ENCODE data around the gene COPG1.
"Not testable (repeated sequence)": the region's sequence is repeated elsewhere in the genome, so short reads cannot be mapped to it uniquely, and the experiment has no call there.

The COPG1 gene

GRCh38 chr3:129249284-129250065 is at the start of gene COPG1:
Gene COPG1, plus strand, starts transcription at chr3:129249606. Its CDS starts 104 bp downstream, at chr3:129249710.
- peak; percentile 90 for DNase-seq (ENCODE audit: low spot score)

- DNase-seq (ENCODE audit: low spot score) = no peak
These were observed 44.9 kb upstream of the COPG1 start for GRCh38 chr3:129204473-129204872.

DNA sequence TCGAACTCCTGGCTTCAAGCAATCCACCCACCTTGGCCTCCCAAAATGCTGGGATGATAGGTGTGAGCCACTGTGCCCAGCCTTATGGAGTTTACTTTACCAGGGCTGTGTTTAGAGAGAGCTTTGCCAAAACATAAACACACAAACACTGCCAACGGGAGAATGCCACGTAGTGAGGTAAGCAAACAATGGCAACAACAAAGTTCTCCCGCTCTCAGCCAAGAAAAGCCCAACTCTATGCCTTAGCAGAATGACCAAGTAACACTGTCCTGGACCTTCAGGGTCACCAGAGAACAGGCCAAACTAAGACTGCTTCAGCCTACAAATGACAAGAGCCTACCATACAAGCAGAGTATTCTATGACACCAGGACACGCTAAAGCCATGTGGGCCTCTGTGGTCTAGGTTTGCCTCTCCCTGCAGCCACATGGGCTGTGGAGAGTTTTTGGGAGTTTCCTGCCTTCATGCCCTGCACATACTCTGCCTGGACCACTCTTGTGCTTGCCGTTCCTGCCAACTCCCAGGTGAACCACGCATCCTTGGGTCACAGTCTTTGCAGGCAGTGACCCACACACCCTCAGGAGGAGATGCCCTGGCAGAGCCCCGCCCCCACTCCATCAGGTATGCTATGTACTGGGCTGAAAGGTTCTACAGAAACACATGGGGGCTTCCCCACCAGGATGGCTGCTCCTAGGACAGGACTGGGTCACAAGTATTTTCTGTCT is 44.1 kb upstream of the COPG1 start:
- no peak for DNase-seq (ENCODE audit: low spot score)

DNA sequence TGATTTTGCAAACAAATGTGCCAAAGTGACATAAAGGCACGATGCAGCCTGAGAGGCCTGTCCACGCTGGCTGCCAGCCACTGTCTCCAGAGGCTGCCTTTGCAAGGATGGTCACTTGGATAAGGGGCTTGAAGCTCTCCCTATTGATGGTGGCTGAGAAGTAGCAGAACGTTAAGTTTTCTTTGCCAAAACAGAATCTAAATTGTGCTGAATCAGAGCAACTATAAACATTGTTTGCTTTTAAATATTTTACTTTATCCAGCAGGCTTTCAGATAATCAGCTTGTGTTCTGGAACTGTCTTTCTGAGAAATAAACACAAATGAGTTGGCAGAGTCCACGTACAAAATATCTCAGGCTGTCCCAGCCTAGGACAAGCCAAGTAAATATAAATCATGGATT is 41.9 kb upstream of the COPG1 start:
- DNase-seq (ENCODE audit: low spot score) = no peak

GRCh38 chr3:129211345-129211744 is 38.1 kb upstream of the COPG1 start:
- no peak for DNase-seq (ENCODE audit: low spot score)

DNA sequence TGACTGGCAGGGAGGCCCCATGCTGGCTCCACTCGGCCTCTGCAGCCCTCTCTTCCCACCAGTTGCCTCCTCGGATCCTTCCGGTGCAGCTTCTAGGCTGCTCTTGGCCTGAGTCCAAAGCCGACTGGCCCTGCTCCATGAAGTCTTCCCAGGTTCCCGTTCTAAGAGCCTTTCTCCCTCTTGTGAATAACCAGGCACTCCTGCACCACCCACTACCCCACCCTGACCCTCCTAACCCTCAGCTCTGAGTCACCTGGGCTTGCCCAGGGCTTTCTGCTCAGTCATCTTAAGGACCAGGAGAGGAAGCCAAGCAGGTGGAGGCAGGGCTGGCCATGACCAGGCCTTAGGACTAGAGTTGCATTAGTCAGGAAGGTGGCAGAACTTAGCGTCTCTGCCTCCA is 37.6 kb upstream of the COPG1 start:
- DNase-seq (ENCODE audit: low spot score) = peak; percentile 99

GRCh38 chr3:129213238-129213637 is 36.2 kb upstream of the COPG1 start:
- no peak for DNase-seq (ENCODE audit: low spot score)

GRCh38 chr3:129218742-129219141 is 30.7 kb upstream of the COPG1 start:
- no peak for DNase-seq (ENCODE audit: low spot score)

DNA sequence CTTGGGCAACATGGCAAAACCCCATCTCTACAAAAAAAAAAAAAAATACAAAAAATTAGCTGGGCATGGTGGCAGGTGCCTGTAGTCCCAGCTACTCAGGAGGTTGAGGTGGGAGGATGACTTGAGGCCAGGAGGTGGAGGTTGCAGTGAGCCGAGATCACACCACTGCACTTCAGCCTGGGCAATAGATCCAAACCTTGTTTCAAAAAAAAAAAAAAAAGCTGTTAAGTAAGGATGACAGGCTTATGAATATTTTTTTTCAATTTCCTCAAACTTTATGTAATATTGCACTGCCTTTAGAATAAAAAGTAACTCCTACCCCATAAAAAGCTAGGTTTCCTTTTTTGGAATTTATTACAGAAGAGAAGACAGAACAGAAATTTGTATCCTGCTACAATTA is 25.0 kb upstream of the COPG1 start:
- DNase-seq (ENCODE audit: low spot score) = not testable (repeated sequence)

DNA sequence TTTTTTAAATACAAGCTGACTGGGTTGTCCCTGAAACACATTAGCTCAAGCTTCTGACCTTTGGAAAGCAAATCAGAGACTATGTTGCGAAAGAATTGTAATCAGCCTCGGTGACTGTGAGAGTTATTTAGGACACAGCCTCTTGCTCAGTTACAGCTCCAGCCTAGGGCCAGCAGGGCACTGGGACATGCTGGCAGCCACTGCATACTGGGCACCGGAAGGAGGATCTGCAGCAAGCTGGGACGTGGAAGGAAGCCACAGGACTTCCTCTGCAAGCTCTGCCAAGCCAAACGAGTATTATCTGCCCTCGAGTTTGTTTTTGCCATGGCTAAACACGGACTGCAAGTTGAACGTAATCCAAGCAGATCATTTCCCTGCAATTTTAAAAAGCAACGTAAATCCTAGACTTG is 24.4 kb upstream of the COPG1 start:
- DNase-seq (ENCODE audit: low spot score) = peak; percentile 73

GRCh38 chr3:129226374-129226773 is 23.0 kb upstream of the COPG1 start:
- DNase-seq (ENCODE audit: low spot score) = peak; percentile 55

GRCh38 chr3:129228891-129229585 is 20.4 kb upstream of the COPG1 start:
- DNase-seq (ENCODE audit: low spot score) = peak; percentile 72

DNA sequence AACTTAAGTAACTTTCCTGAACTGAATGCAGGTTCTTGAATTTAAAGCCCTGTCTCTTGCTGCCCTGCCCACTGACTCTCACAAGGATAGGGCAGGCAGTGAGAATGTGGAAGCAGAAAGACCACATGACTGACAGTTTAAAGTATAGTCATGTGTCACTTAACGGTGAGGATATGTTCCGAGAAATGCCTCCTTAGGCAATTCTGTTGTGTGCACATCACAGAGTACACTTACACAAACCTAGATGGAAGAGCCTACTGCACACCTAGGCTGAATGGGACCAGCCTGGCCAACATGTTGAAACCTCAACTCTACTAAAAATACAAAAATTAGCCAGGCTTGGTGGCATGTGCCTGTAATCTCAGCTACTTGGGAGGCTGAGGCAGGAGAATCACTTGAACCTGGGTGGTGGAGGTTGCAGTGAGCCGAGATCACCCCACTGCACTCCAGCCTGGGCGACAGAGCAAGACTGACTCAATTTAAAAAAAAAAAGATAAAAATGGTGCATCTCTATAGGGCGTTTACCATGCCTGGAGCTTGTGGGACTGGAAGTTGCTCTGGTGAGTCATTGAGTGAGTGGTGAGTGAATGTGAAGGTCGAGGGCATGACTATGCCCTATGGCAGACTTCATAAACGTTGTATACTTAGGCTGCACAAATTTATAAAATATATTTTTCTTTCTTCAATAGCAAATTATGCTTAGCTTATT is 18.9 kb upstream of the COPG1 start:
- DNase-seq (ENCODE audit: low spot score) = peak; percentile 77

DNA sequence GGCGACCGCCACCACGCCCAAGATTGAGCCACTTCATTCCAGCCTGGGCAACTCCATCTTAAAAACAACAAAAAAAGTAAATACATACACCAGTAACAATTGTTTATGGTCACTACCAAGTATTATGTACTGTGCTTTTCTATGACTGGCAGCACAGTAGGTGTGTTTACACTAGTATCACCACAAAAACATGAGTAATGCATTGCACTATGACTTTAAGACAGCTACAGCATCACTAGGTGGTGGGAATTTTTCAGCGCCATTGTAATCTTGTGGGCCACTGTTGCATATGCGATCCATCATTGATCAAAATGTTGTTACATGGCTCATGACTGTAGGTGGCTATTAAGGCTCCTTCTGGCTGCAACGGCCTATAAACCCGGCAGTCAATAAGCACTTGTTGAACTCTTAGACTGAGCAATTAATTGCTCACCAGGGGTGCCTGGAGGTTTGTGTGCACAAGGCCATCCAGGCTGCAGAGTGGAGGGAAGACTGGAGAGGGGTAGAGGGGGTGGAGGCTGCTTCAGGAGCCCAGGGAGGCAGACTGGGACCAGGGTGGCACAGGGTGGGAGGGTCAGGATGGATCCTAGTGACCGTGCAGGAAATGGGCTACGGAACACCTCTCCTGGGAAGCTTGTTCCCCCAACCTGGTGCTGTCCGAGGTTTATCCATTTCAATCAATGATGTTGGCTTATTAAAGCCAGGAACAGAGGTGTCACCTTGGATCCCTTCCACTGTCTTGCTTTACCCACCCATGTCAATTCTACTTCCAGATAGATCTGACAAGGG is 17.9 kb upstream of the COPG1 start:
- no peak for DNase-seq (ENCODE audit: low spot score)

- DNase-seq (ENCODE audit: low spot score) = no peak
These were observed 15.9 kb upstream of the COPG1 start for GRCh38 chr3:129233538-129233937.

DNA sequence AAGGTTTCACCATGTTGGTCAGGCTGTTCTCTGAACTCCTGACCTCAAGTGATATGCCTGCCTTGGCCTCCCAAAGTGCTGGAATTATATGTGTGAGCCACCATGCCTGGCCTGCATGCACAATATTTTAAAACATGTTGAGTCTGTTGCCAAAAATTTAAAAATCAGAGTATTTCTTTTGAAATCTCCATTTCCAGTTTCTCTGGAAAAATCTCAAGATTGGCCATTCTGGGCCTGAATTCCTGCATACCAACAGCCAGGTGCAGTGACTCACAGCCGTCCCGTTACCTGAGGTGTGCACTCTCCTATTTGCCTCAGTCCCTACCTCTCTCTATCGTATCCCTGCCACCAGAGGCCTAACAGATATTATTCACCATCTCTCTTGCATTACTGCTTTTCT is 15.0 kb upstream of the COPG1 start:
- DNase-seq (ENCODE audit: low spot score) = no peak

DNA sequence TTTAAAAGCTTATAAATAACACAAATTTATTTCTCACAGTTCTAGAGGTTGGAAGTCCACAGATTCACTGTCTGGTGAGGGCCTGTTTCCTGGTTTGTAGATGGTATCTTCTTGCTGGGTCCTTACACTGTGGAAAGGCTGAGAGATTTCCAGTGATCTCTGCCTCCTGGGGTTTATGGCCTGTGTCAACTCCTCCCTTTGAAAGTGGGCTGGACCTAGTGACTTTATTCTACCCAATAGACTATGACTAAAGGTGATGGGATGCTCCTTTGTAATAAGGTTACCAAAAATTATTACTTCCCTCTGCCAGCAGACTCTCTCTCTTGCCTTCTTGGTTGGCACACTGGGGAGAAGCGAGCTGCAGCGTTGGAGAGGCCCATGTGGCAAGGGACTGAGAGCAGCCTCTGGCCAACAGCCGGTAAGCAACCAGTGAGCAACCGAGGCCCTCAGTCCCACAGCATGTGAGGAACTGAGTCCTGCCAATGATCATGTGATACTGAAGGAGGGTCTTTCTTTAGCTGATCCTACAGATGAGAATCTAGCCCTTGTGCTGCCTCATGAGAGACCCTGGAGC is 14.0 kb upstream of the COPG1 start:
- no peak for DNase-seq (ENCODE audit: low spot score)

DNA sequence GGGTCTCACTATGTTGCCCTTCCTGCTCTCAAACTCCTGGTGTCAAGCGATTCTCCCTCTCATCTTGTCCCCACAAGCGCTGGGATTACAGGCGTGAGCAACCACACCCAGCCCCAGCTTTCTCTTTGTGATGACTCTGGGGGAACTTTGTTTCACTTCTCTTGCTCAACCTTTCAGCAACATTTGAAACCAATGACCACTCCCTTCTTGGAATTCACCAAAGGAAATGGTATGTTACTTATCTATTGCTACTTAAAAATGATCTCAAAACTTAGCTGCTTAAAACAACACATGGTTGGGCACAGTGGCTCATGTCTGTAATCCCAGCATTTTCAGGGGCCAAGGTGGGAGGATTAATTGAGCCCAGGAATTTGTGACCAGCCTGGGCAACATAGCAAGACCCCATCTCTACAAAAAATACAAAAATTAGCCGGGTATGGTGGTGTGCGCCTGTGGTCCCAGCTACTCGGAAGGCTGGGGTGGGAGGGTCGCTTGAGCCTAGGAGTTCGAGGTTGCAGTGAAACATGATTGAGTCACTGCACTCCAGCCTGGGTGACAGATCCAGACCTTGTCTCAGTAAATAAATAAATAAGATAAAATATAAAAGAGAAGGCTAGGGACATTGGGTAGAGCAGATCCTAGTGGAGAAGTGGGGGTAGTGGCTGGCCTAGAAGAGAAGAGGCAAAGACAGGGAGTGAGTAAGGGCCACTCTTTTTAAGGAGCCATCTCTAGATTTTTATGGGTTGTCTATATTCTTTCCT is 10.3 kb upstream of the COPG1 start:
- no peak for DNase-seq (ENCODE audit: low spot score)

GRCh38 chr3:129239991-129240390 is 9.4 kb upstream of the COPG1 start:
- no peak for DNase-seq (ENCODE audit: low spot score)

GRCh38 chr3:129240436-129240835 is 9.0 kb upstream of the COPG1 start:
- DNase-seq (ENCODE audit: low spot score) = no peak

Measured in kidney tubule cell (primary cell).